Sigmoid colon (tissue), 7 donors: ENCODE measurements around the gene OSER1. TPM values are rescaled to one million over a fixed set of nuclear protein-coding genes. Genes with fewer than 3 reads are reported as not detected.

Experiments used
- DNase-seq: peaks from one replicate; pipeline ENCODE4 v3.0.0-alpha.2; 2019
- H3K27ac ChIP-seq, 4 donors: fragments of 200-600 bp; sonication (generic); one replicate each; pipeline ENCODE4 v1.5.1; 2016 to 2019; ENCODE audit warnings: mild to moderate bottlenecking in 1 of 4
- H3K27me3 ChIP-seq, 3 donors: fragments of 200-600 bp; sonication (generic); one replicate each; pipeline ENCODE4 v1.5.1; 2019; ENCODE audit warnings: mild to moderate bottlenecking in 1 of 3
- H3K36me3 ChIP-seq, 4 donors: fragments of 200-600 bp; sonication (generic); one replicate each; pipeline ENCODE4 v1.5.1; 2016 to 2019
- H3K4me1 ChIP-seq, 4 donors: fragments of 200-600 bp; sonication (generic); one replicate each; pipeline ENCODE4 v1.5.1; 2017 to 2019
- H3K4me3 ChIP-seq, 4 donors: fragments of 200-600 bp; sonication (generic); one replicate each; pipeline ENCODE4 v1.5.1; 2017 to 2019; ENCODE audit warnings: mild to moderate bottlenecking in 2 of 4, moderate library complexity in 1 of 4
- H3K9me3 ChIP-seq, 4 donors: fragments of 200-600 bp in 3 of 4; sonication (generic) in 3 of 4; one replicate each; pipeline versions ENCODE4 v1.5.1 to v1.6.1; 2013 to 2019
- CTCF ChIP-seq, 4 experiments: fragments of 450-650 bp in 3 of 4; fragments of 200-600 bp in 1 of 4; IDR thresholded peaks; one replicate each; pipeline ENCODE4 v1.5.1; 2016 to 2019; ENCODE audit warnings: antibody characterized with exemption in 4 of 4, mild to moderate bottlenecking in 3 of 4, moderate library complexity in 2 of 4
- EP300 ChIP-seq, 4 donors: sonication (generic); formaldehyde crosslinking; IDR thresholded peaks; one replicate each; pipeline ENCODE4 v1.6.1; 2017; ENCODE audit warnings: antibody characterized with exemption in 4 of 4
- POLR2A ChIP-seq, 2 donors: fragments of 450-650 bp; IDR thresholded peaks; one replicate each; pipeline ENCODE4 v1.6.1; 2016; ENCODE audit warnings: antibody characterized with exemption in 2 of 2, mild to moderate bottlenecking in 2 of 2, moderate library complexity in 2 of 2
- POLR2AphosphoS5 ChIP-seq, 4 donors: sonication (generic); formaldehyde crosslinking; IDR thresholded peaks; one replicate each; pipeline ENCODE4 v1.6.1; 2017; ENCODE audit warnings: antibody characterized with exemption in 4 of 4
- WGBS, 2 donors: extraction: QIAGEN DNeasy Blood & Tissue Kit; methylation state at CpG; one replicate each; pipeline ENCODE4 v1.1.7; 2013; 5-methylcytosine and 5-hydroxymethylcytosine counted together
- intact Hi-C: fragments of 100-400 bp; cut with DNase I; formaldehyde crosslinking; loops from one replicate; pipeline ENCODE4 v1.15.1; 2023
- polyA plus RNA-seq, 3 donors: library from polyadenylated mRNA; stranded (reverse); fragments of 200-250 nt; gene quantifications; one replicate each; pipeline ENCODE4 v1.2.3, GENCODE V29; 2013
- total RNA-seq, 4 donors: library from RNA; depleted of rRNA; stranded (reverse); fragments of >200 nt; gene quantifications; one replicate each; pipeline ENCODE4 v1.1.0, GENCODE V29; 2016
- donor health status: healthy with polysubstance abuse.
- donor health status: Bipolar disorder and iron deficiency.
- donor health status: healthy.

OSER1 gene
- total and polyA plus RNA-seq, 7 donors = 28.5 to 90.5 (median 47.4) TPM

DNA sequence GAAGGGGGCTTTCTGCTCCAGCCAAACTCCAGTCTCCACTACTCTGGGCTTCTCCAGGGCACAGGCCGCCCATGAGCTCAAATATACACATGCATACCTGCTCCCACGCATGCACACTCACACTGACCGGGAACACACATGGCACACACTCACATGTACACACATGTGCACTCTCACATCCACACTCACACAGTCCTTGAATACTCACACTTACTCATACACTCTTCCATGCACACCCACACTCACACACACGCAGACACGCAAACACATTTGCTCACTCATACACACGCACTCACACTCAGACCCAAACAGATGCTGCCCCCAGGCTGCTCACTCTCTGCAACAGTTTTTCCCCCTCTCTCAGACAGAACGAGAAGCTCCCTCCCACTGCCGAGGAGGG lies 43.5 kb upstream of the OSER1 start:
- no peak overlapping the region for H3K27ac ChIP-seq
- H3K27me3 ChIP-seq = peaks cover 0 to 2% (median 0%) of the 10 kb centered on the region in 3 donors
- no peaks in the 10 kb centered on the region for H3K9me3 ChIP-seq
- 90 to 91% methylated on average over 8 of the region's 8 CpGs for WGBS, 2 donors
- intact Hi-C loops = no loop called here
- H3K4me3 ChIP-seq = no peak overlapping the region
- DNase-seq = no peak
- no peaks in the 10 kb centered on the region for H3K36me3 ChIP-seq
- TF ChIP-seq EP300 (IDR thresholded peaks at IDR 0.05) (no peak), CTCF (IDR thresholded peaks at IDR 0.05) (no peak), POLR2AphosphoS5 (IDR thresholded peaks at IDR 0.05) (no peak), POLR2A (IDR thresholded peaks at IDR 0.05) (no peak)
- no peaks in the 10 kb centered on the region for H3K4me1 ChIP-seq

- Histone ChIP-seq H3K27me3 (peaks cover 0 to 8% (median 0%) of the 10 kb centered on the region in 3 donors), H3K4me3 (no peak overlapping the region), H3K27ac (no peak overlapping the region), H3K4me1 (no peaks in the 10 kb centered on the region), H3K9me3 (no peaks in the 10 kb centered on the region), H3K36me3 (no peaks in the 10 kb centered on the region)
- intact Hi-C loops = no loop called here
- 79 to 86% methylated on average over 3 of the region's 3 CpGs for WGBS, 2 donors
- TF ChIP-seq EP300 (IDR thresholded peaks at IDR 0.05) (no peak), POLR2A (IDR thresholded peaks at IDR 0.05) (no peak), CTCF (IDR thresholded peaks at IDR 0.05) (no peak), POLR2AphosphoS5 (IDR thresholded peaks at IDR 0.05) (no peak)
- no peak for DNase-seq
Measured at GRCh38 chr20:44253528-44253927, 43.0 kb upstream of the OSER1 start.

DNA sequence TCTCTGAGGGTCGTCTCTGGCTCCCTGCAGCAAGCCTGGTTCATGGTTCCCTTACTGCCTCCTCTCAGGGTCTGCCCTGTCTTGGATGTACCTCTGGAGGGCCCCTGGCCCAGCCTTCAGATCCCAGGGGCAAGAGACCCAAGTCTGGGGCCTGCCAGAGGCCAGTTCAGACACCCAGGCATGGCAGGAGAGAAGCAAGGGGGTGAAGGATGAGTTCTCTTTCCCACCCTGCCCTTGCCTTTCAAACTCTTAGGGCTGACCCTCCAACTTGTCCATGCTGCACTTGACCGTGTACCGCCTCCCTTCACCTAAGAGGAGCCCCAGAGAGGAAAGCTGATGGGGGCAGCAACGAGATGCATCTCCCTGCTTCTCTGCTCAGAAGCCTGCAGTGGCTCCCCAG lies 40.7 kb upstream of the OSER1 start:
- Histone ChIP-seq H3K4me1 (peaks cover 0 to 15% (median 11%) of the 10 kb centered on the region in 4 donors), H3K36me3 (no peaks in the 10 kb centered on the region), H3K9me3 (no peaks in the 10 kb centered on the region), H3K27me3 (peaks cover 0 to 21% (median 0%) of the 10 kb centered on the region in 3 donors), H3K4me3 (no peak overlapping the region), H3K27ac (no peak overlapping the region)
- WGBS, 2 donors = 74 to 82% methylated on average over 4 of the region's 4 CpGs
- intact Hi-C loops = no loop called here
- TF ChIP-seq POLR2AphosphoS5 (IDR thresholded peaks at IDR 0.05) (no peak), POLR2A (IDR thresholded peaks at IDR 0.05) (no peak), EP300 (IDR thresholded peaks at IDR 0.05) (no peak), CTCF (IDR thresholded peaks at IDR 0.05) (no peak)
- no peak for DNase-seq

DNA sequence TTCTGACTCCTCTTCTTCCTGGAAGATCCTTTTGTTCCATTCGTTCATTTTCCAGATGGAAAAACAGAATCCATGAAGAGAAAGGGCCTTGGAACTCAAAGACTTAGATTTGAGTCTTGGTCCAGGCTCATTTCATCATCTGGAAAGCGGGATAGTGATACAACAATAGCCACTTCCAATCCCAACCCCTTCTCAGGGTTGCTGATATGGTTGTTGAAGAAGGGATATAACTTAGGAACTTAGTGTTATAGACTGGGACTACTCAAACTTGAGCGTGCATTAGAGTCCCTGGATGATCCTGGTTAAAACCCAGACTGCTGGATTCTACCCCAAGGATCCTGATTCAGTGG lies 37.8 kb upstream of the OSER1 start:
- Histone ChIP-seq H3K27ac (no peak overlapping the region), H3K36me3 (no peaks in the 10 kb centered on the region), H3K4me1 (peaks cover 0 to 15% (median 11%) of the 10 kb centered on the region in 4 donors), H3K27me3 (peaks cover 0 to 21% (median 0%) of the 10 kb centered on the region in 3 donors), H3K4me3 (no peak overlapping the region), H3K9me3 (no peaks in the 10 kb centered on the region)
- DNase-seq = no peak
- intact Hi-C loops = no loop called here
- WGBS, 2 donors = 57 to 80% methylated on average over 3 of the region's 3 CpGs
- TF ChIP-seq EP300 (IDR thresholded peaks at IDR 0.05) = no peak
- no peak for TF ChIP-seq POLR2A (IDR thresholded peaks at IDR 0.05)
- TF ChIP-seq CTCF (IDR thresholded peaks at IDR 0.05) = no peak
- TF ChIP-seq POLR2AphosphoS5 (IDR thresholded peaks at IDR 0.05) = no peak
